ENCODE results near the gene ARHGAP33.
A peak's percentile ranks its signal among the peaks of the same experiment; 100 is the strongest.

The ARHGAP33 gene

GRCh38 chr19:35775298-35776101 lies at the start of gene ARHGAP33:
Gene ARHGAP33 (plus strand): TSS chr19:35775564. CDS start chr19:35775659, 95 bp downstream.
- DNase-seq: peak; percentile 99

GRCh38 chr19:35727053-35727955 lies 48.1 kb upstream of the ARHGAP33 start:
- DNase-seq: no peak

GRCh38 chr19:35727956-35728706 lies 47.2 kb upstream of the ARHGAP33 start:
- no peak for DNase-seq

- no peak for DNase-seq
Observed at GRCh38 chr19:35729021-35729420, 46.3 kb upstream of the ARHGAP33 start.

- DNase-seq: no peak
Observed at GRCh38 chr19:35729763-35730162, 45.6 kb upstream of the ARHGAP33 start.

- DNase-seq: no peak
Observed at GRCh38 chr19:35730326-35730725, 45.0 kb upstream of the ARHGAP33 start.

- DNase-seq: no peak
Observed at GRCh38 chr19:35731353-35731752, 44.0 kb upstream of the ARHGAP33 start.

GRCh38 chr19:35731779-35732405 lies 43.5 kb upstream of the ARHGAP33 start:
- DNase-seq: no peak

- DNase-seq: no peak
Observed at GRCh38 chr19:35732540-35733179, 42.7 kb upstream of the ARHGAP33 start.

GRCh38 chr19:35733180-35734125 lies 41.9 kb upstream of the ARHGAP33 start:
- no peak for DNase-seq

GRCh38 chr19:35734273-35734672 lies 41.1 kb upstream of the ARHGAP33 start:
- no peak for DNase-seq

GRCh38 chr19:35734889-35735288 lies 40.5 kb upstream of the ARHGAP33 start:
- no peak for DNase-seq

GRCh38 chr19:35736913-35737886 lies 38.2 kb upstream of the ARHGAP33 start:
- DNase-seq: no peak

- no peak for DNase-seq
Observed at GRCh38 chr19:35738021-35738886, 37.1 kb upstream of the ARHGAP33 start.

- no peak for DNase-seq
Observed at GRCh38 chr19:35738887-35739229, 36.5 kb upstream of the ARHGAP33 start.

- no peak for DNase-seq
Observed at GRCh38 chr19:35739275-35740107, 35.9 kb upstream of the ARHGAP33 start.

GRCh38 chr19:35740108-35740422 lies 35.3 kb upstream of the ARHGAP33 start:
- no peak for DNase-seq
